IMR-90 (cell line): ENCODE data around the gene KIAA1328. TPM values are rescaled to one million over a fixed set of nuclear protein-coding genes. Genes with fewer than 3 reads are reported as not detected.

Source experiments
- ATAC-seq: fragments of 200-7000 bp; cut with Tn5 transposase; 2 replicates; pipeline ENCODE4 v1.9.1; 2020; ENCODE audit warnings: low read depth, mild to moderate bottlenecking, moderate library complexity
- BruUV-seq: library from RNA; stranded (reverse); fragments of 400-500 nt; replicated peaks from 2 replicates; lab custom pipeline; 2021; lab: Mats Ljungman, UMichigan
- CTCF ChIA-PET: fragments of 300-600 bp; formaldehyde crosslinking; extraction: SDS; loops from one replicate; lab custom pipeline; 2021; ENCODE audit warnings: antibody characterized with exemption; lab: Yijun Ruan, JAX
- POLR2A ChIA-PET: fragments of 300-600 bp; sonication (Branson Sonifier 250); formaldehyde crosslinking; loops from one replicate; lab custom pipeline; 2022; ENCODE audit warnings: antibody characterized with exemption; ENCODE audit not compliant: unreplicated experiment; lab: Charles Lee
- DNase-seq: peaks from one replicate; pipeline ENCODE4 v3.0.0; 2013
- H2AFZ ChIP-seq: replicated peaks from 2 replicates; pipeline ENCODE3; 2013; ENCODE audit warnings: low read length, mild to moderate bottlenecking; ENCODE audit not compliant: poor library complexity
- H2AK5ac ChIP-seq: 2 replicates; pipeline ENCODE4 v1.6.1; 2013; ENCODE audit warnings: low read depth, low read length, inconsistent platforms
- H2AK9ac ChIP-seq: replicated peaks from 2 replicates; pipeline ENCODE3; 2013; ENCODE audit warnings: mild to moderate bottlenecking, low read depth, low read length, moderate library complexity; ENCODE audit not compliant: poor library complexity
- H2BK120ac ChIP-seq: 2 replicates; pipeline ENCODE4 v1.6.1; 2013; ENCODE audit warnings: low read depth, low read length, inconsistent platforms
- H2BK15ac ChIP-seq: 3 replicates; pipeline ENCODE4 v1.6.1; 2013; ENCODE audit warnings: low read depth, low read length, inconsistent platforms
- H2BK20ac ChIP-seq: 2 replicates; pipeline ENCODE4 v1.6.1; 2013; ENCODE audit warnings: low read depth, mild to moderate bottlenecking, inconsistent platforms, low read length, moderate library complexity
- H2BK5ac ChIP-seq: 2 replicates; pipeline ENCODE4 v1.6.1; 2013; ENCODE audit warnings: mild to moderate bottlenecking, low read depth, low read length, inconsistent platforms; ENCODE audit not compliant: poor library complexity, severe bottlenecking
- H3K14ac ChIP-seq: replicated peaks from 2 replicates; pipeline ENCODE4 v1.6.1; 2013; ENCODE audit warnings: low read depth, low read length, inconsistent platforms
- H3K18ac ChIP-seq: 2 replicates; pipeline ENCODE4 v1.6.1; 2013; ENCODE audit warnings: low read depth, low read length, control low read depth
- H3K23ac ChIP-seq: 2 replicates; pipeline ENCODE4 v1.6.1; 2013; ENCODE audit warnings: low read depth, low read length, inconsistent platforms
- H3K27ac ChIP-seq: 2 replicates; pipeline ENCODE4 v1.5.1; 2013; ENCODE audit warnings: mild to moderate bottlenecking, control low read depth, low read length; ENCODE audit not compliant: insufficient read depth
- H3K27me3 ChIP-seq: 2 replicates; pipeline ENCODE4 v1.6.1; 2013; ENCODE audit warnings: low read length; ENCODE audit not compliant: control insufficient read depth, insufficient read depth
- H3K36me3 ChIP-seq: 2 replicates; pipeline ENCODE4 v1.6.1; 2013; ENCODE audit warnings: low read length, mixed read lengths; ENCODE audit not compliant: control insufficient read depth, insufficient read depth
- H3K4ac ChIP-seq: 2 replicates; pipeline ENCODE4 v1.6.1; 2013; ENCODE audit warnings: low read depth, low read length, inconsistent platforms
- H3K4me1 ChIP-seq: 2 replicates; pipeline ENCODE4 v1.6.1; 2013; ENCODE audit warnings: low read length, mixed read lengths; ENCODE audit not compliant: control insufficient read depth, insufficient read depth
- H3K4me2 ChIP-seq: 2 replicates; pipeline ENCODE4 v1.6.1; 2013; ENCODE audit warnings: low read depth, mild to moderate bottlenecking, control low read depth, low read length, moderate library complexity
- H3K4me3 ChIP-seq: 2 replicates; pipeline ENCODE4 v1.5.1; 2013; ENCODE audit warnings: low read depth, mild to moderate bottlenecking, control low read depth, low read length, moderate library complexity; ENCODE audit not compliant: insufficient read depth
- H3K56ac ChIP-seq: 2 replicates; pipeline ENCODE4 v1.6.1; 2013; ENCODE audit warnings: low read length, inconsistent platforms; ENCODE audit not compliant: insufficient read depth; ENCODE audit errors: extremely low read depth
- H3K79me1 ChIP-seq, 2 experiments: 2 replicates each; pipeline ENCODE4 v1.6.1; 2013; ENCODE audit warnings: low read length in 2 of 2, inconsistent platforms in 1 of 2, low read depth in 1 of 2
- H3K9ac ChIP-seq: 2 replicates; pipeline ENCODE4 v1.6.1; 2013; ENCODE audit warnings: low read depth, low read length, control low read depth
- H3K9me1 ChIP-seq: 2 replicates; pipeline ENCODE4 v1.6.1; 2013; ENCODE audit warnings: low read length, inconsistent platforms; ENCODE audit not compliant: insufficient read depth
- H3K9me3 ChIP-seq: 2 replicates; pipeline ENCODE4 v1.6.1; 2013; ENCODE audit warnings: low read length; ENCODE audit not compliant: control insufficient read depth, insufficient read depth
- H4K20me1 ChIP-seq: 2 replicates; pipeline ENCODE4 v1.6.1; 2013; ENCODE audit warnings: low read length, inconsistent platforms; ENCODE audit not compliant: insufficient read depth
- H4K5ac ChIP-seq: 2 replicates; pipeline ENCODE4 v1.6.1; 2013; ENCODE audit warnings: mild to moderate bottlenecking, low read depth, low read length, control low read depth
- H4K8ac ChIP-seq, 2 experiments: 2 replicates each; pipeline ENCODE4 v1.6.1; 2013; ENCODE audit warnings: low read depth in 2 of 2, low read length in 2 of 2, control low read depth in 1 of 2, inconsistent platforms in 1 of 2
- H4K91ac ChIP-seq: 2 replicates; pipeline ENCODE4 v1.6.1; 2013; ENCODE audit warnings: low read depth, low read length, inconsistent platforms; ENCODE audit not compliant: insufficient read depth
- BHLHE40 ChIP-seq: fragments of 150-350 bp; IDR thresholded peaks from 2 replicates; pipeline ENCODE4 v1.6.1; 2016; ENCODE audit warnings: mild to moderate bottlenecking, low read depth, low read length
- CHD1 ChIP-seq: IDR thresholded peaks from 2 replicates; pipeline ENCODE4 v1.6.1; 2012; ENCODE audit warnings: low read depth, low read length, improper control_type of control experiment
- CTCF ChIP-seq: conservative IDR thresholded peaks from 2 replicates; pipeline ENCODE4 v1.5.1; 2012; ENCODE audit warnings: mild to moderate bottlenecking, low read depth, low read length, improper control_type of control experiment
- ELK1 ChIP-seq: fragments of 150-350 bp; IDR thresholded peaks from 2 replicates; pipeline ENCODE4 v1.6.1; 2016; ENCODE audit warnings: low read depth, mild to moderate bottlenecking, low read length, moderate library complexity, borderline replicate concordance
- FOS ChIP-seq: fragments of 150-350 bp; IDR thresholded peaks from 2 replicates; pipeline ENCODE4 v1.6.1; 2016; ENCODE audit warnings: low read depth, low read length
- MAZ ChIP-seq: IDR thresholded peaks from 2 replicates; pipeline ENCODE4 v1.6.1; 2012; ENCODE audit warnings: low read depth, mild to moderate bottlenecking, low read length, improper control_type of control experiment, moderate library complexity, borderline replicate concordance
- MXI1 ChIP-seq: IDR thresholded peaks from 2 replicates; pipeline ENCODE4 v1.6.1; 2012; ENCODE audit warnings: low read depth, mild to moderate bottlenecking, low read length, moderate library complexity, borderline replicate concordance
- NFE2L2 ChIP-seq: fragments of 150-350 bp; IDR thresholded peaks from 2 replicates; pipeline ENCODE4 v1.6.1; 2016; ENCODE audit warnings: low read depth, mild to moderate bottlenecking, low read length
- POLR2A ChIP-seq: IDR thresholded peaks from 2 replicates; pipeline ENCODE4 v1.6.1; 2012; ENCODE audit warnings: mild to moderate bottlenecking, low read depth, low read length
- RAD21 ChIP-seq: IDR thresholded peaks from 2 replicates; pipeline ENCODE4 v1.6.1; 2012; ENCODE audit warnings: low read length, improper control_type of control experiment
- RCOR1 ChIP-seq: IDR thresholded peaks from 2 replicates; pipeline ENCODE4 v1.6.1; 2012; ENCODE audit warnings: mild to moderate bottlenecking, low read length, improper control_type of control experiment; ENCODE audit not compliant: insufficient replicate concordance
- RFX5 ChIP-seq: IDR thresholded peaks from 2 replicates; pipeline ENCODE4 v1.8.0; 2012; ENCODE audit warnings: low read depth, mild to moderate bottlenecking, low read length, moderate library complexity
- USF2 ChIP-seq: fragments of 150-350 bp; IDR thresholded peaks from 2 replicates; pipeline ENCODE4 v1.6.1; 2017; ENCODE audit warnings: mild to moderate bottlenecking, antibody characterized with exemption, low read length, low read depth
- WGBS, 2 experiments: methylation state at CpG; one replicate each; pipeline versions ENCODE4 v1.1.5 to v1.1.7; 2013; ENCODE audit warnings: missing lambda C conversion rate in 2 of 2; ENCODE audit not compliant: insufficient read length in 1 of 2; ENCODE audit errors: extremely low coverage in 2 of 2; 5-methylcytosine and 5-hydroxymethylcytosine counted together
- dilution Hi-C: fragments of 300-500 bp; cut with HindIII; formaldehyde crosslinking; loops from one replicate; pipeline ENCODE4 v1.14.3; 2018; ENCODE audit warnings: low sequenced_read_pairs; ENCODE audit not compliant: unreplicated experiment
- in situ Hi-C: fragments of 300-500 bp; cut with MboI; formaldehyde crosslinking; loops from 3 replicates; pipeline ENCODE4 v1.14.3; 2019; ENCODE audit warnings: low sequenced_read_pairs, inconsistent platforms, mixed read lengths
- intact Hi-C: fragments of 100-400 bp; cut with micrococcal nuclease; formaldehyde crosslinking; loops from 2 replicates; pipeline ENCODE4 v1.10.0; 2022
- polyA plus RNA-seq, 3 experiments: library from polyadenylated mRNA; depleted of rRNA; stranded (reverse); fragments of >200 nt; gene quantifications; 2 replicates each; pipeline ENCODE4 v1.2.3, GENCODE V29; 2012; ENCODE audit warnings: low replicate concordance in 1 of 3
- total RNA-seq: library from RNA; depleted of rRNA; stranded (reverse); fragments of >200 nt; gene quantifications from 2 replicates; pipeline ENCODE4 v1.2.3, GENCODE V29; 2012

Gene KIAA1328
- total and polyA plus RNA-seq, 2 of the 4 experiments (the other 2 are of a cell fraction): 2.4 to 7.0 TPM

- ATAC-seq: no peak
- no peak overlapping the region for H2BK20ac ChIP-seq
- H3K56ac ChIP-seq: no peak overlapping the region
- DNase-seq: no peak
- H3K4me1 ChIP-seq: no peaks in the 10 kb centered on the region
- H3K36me3 ChIP-seq: no peaks in the 10 kb centered on the region
- H2AFZ ChIP-seq: no peak overlapping the region
- H2BK5ac ChIP-seq: no peak overlapping the region
- BruUV-seq: no TSS peak
- H3K14ac ChIP-seq: no peak overlapping the region
- no CpG with 5 or more reads among the region's 3 CpGs for WGBS, 2 experiments
- intact Hi-C loops (no loop called here), dilution Hi-C loops (no loop called here), in situ Hi-C loops (no loop called here)
- no peak overlapping the region for H3K4me2 ChIP-seq
- no peak overlapping the region for H4K91ac ChIP-seq
- H2AK9ac ChIP-seq: no peak overlapping the region
- H3K27ac ChIP-seq: no peak overlapping the region
- H3K27me3 ChIP-seq: no peaks in the 10 kb centered on the region
- no peak overlapping the region for H3K18ac ChIP-seq
- POLR2A ChIA-PET: no interaction called here
- H3K23ac ChIP-seq: no peak overlapping the region
- no peak overlapping the region for H2AK5ac ChIP-seq
- no peak overlapping the region for H3K4ac ChIP-seq
- CTCF ChIA-PET: no interaction called here
- no peak overlapping the region for H3K9ac ChIP-seq
- no peak overlapping the region for H4K8ac ChIP-seq
- H2BK15ac ChIP-seq: no peak overlapping the region
- H3K9me1 ChIP-seq: no peaks in the 10 kb centered on the region
- no peak overlapping the region for H3K4me3 ChIP-seq
- TF ChIP-seq MXI1: no peak
- TF ChIP-seq NFE2L2: no peak
- TF ChIP-seq POLR2A: no peak
- TF ChIP-seq RAD21: no peak
- no peak for TF ChIP-seq BHLHE40
- TF ChIP-seq RCOR1: no peak
- TF ChIP-seq USF2: no peak
- no peak for TF ChIP-seq CHD1
- TF ChIP-seq FOS: no peak
- TF ChIP-seq MAZ: no peak
- no peak for TF ChIP-seq ELK1
- TF ChIP-seq CTCF: no peak
- no peak for TF ChIP-seq RFX5
- H2BK120ac ChIP-seq: no peak overlapping the region
- H3K9me3 ChIP-seq: no peaks in the 10 kb centered on the region
- H4K20me1 ChIP-seq: no peaks in the 10 kb centered on the region
- no peaks in the 10 kb centered on the region for H3K79me1 ChIP-seq
- no peak overlapping the region for H4K5ac ChIP-seq
Measured at GRCh38 chr18:36917907-36918306, 89.0 kb downstream of the KIAA1328 start.
